HepG2 (cell line): ENCODE measurements around the gene DSG2. TPM values are rescaled to one million over a fixed set of nuclear protein-coding genes. Genes with fewer than 3 reads are reported as not detected.

Experiments
- ATAC-seq: fragments of 200-7000 bp; cut with Tn5 transposase; 3 replicates; pipeline ENCODE4 v1.9.1; 2020; ENCODE audit warnings: mild to moderate bottlenecking, moderate library complexity
- BruUV-seq: library from RNA; stranded (reverse); fragments of 400-500 nt; replicated peaks from 2 replicates; lab custom pipeline; 2021; lab: Mats Ljungman, UMichigan
- CTCF ChIA-PET: fragments of 300-600 bp; formaldehyde crosslinking; extraction: SDS; loops from one replicate; lab custom pipeline; 2021; ENCODE audit warnings: low total read pairs, inconsistent platforms, low intra/inter-chr PET ratio; lab: Yijun Ruan, JAX
- POLR2A ChIA-PET: fragments of 350-600 bp; sonication (Branson Sonifier 250); formaldehyde crosslinking; loops from one replicate; lab custom pipeline; 2020; ENCODE audit warnings: antibody characterized with exemption, inconsistent platforms; lab: Yijun Ruan, JAX
- DNase-seq: peaks from one replicate; pipeline ENCODE4 v3.0.0-alpha.2; 2015; ENCODE audit warnings: low spot score
- FAIRE-seq: peaks from 3 replicates; lab custom pipeline; 2011; peaks lifted over from hg19 to GRCh38; lab: Jason Lieb, UNC
- H2AFZ ChIP-seq: one replicate; pipeline ENCODE4 v1.6.1; 2011; ENCODE audit warnings: low read length, inconsistent platforms
- H3K27ac ChIP-seq: fragments of 300-600 bp; 3 replicates; pipeline ENCODE4 v1.8.0; 2011; ENCODE audit warnings: mixed run types, mild to moderate bottlenecking, mixed read lengths, low read length, inconsistent platforms; ENCODE audit not compliant: insufficient read depth; ENCODE audit errors: extremely low read length
- H3K27me3 ChIP-seq, 2 experiments: fragments of 200-600 bp in 1 of 2; 2 replicates in 1 of 2; 3 replicates in 1 of 2; pipeline versions ENCODE4 v1.6.0 to v1.8.0; 2011; ENCODE audit warnings: low read length in 2 of 2, mild to moderate bottlenecking in 2 of 2, moderate library complexity in 2 of 2, inconsistent platforms in 1 of 2; ENCODE audit not compliant: insufficient read depth in 2 of 2, control insufficient read depth in 1 of 2
- H3K36me3 ChIP-seq, 2 experiments: fragments of 200-600 bp in 1 of 2; replicated peaks in 1 of 2; 2 replicates in 1 of 2; 3 replicates in 1 of 2; pipeline versions ENCODE4 v1.5.1 to v1.8.0; 2011; ENCODE audit warnings: low read length in 2 of 2, inconsistent platforms in 1 of 2; ENCODE audit not compliant: insufficient read depth in 2 of 2, control insufficient read depth in 1 of 2
- H3K4me1 ChIP-seq: 2 replicates; pipeline ENCODE4 v1.5.1; 2012; ENCODE audit warnings: low read length, inconsistent platforms; ENCODE audit not compliant: insufficient read depth
- H3K4me2 ChIP-seq: 2 replicates; pipeline ENCODE4 v1.6.0; 2011; ENCODE audit warnings: low read depth, low read length, inconsistent platforms
- H3K4me3 ChIP-seq, 3 experiments: fragments of 200-600 bp in 1 of 3; sonication (generic), shearing (Covaris generic) in 1 of 3; replicated peaks in 1 of 3; 2 replicates each; pipeline ENCODE4 v1.5.1; 2011 to 2016; ENCODE audit warnings: low read length in 3 of 3, inconsistent platforms in 2 of 3, low read depth in 2 of 3, mild to moderate bottlenecking in 2 of 3, control low read depth in 1 of 3, mixed read lengths in 1 of 3; ENCODE audit not compliant: insufficient read depth in 1 of 3
- H3K79me2 ChIP-seq: one replicate; pipeline ENCODE4 v1.6.1; 2011; ENCODE audit warnings: low read length, inconsistent platforms; ENCODE audit not compliant: insufficient read depth
- H3K9ac ChIP-seq: 2 replicates; pipeline ENCODE4 v1.6.0; 2011; ENCODE audit warnings: mild to moderate bottlenecking, low read depth, low read length, inconsistent platforms; ENCODE audit not compliant: insufficient read depth
- H3K9me3 ChIP-seq: 2 replicates; pipeline ENCODE4 v1.5.1; 2012; ENCODE audit warnings: mild to moderate bottlenecking, low read length
- H4K20me1 ChIP-seq: 2 replicates; pipeline ENCODE4 v1.6.0; 2011; ENCODE audit warnings: inconsistent platforms, mild to moderate bottlenecking, low read length, moderate library complexity; ENCODE audit not compliant: insufficient read depth
- CTCF ChIP-seq: sonication (generic); formaldehyde crosslinking; IDR thresholded peaks from 2 replicates; pipeline ENCODE4 v1.5.0; 2020; ENCODE audit warnings: mild to moderate bottlenecking, missing genetic modification reagents, moderate library complexity
- HMG20B ChIP-seq: conservative IDR thresholded peaks from 2 replicates; pipeline ENCODE4 v1.6.1; 2016; ENCODE audit warnings: missing genetic modification reagents, missing compliant biosample characterization
- MIXL1 ChIP-seq: IDR thresholded peaks from 2 replicates; pipeline ENCODE4 v1.6.1; 2016
- RFX3 ChIP-seq: IDR thresholded peaks from 2 replicates; pipeline ENCODE4 v1.6.1; 2016; ENCODE audit warnings: missing biosample characterization, missing genetic modification reagents
- RXRB ChIP-seq: IDR thresholded peaks from 2 replicates; pipeline ENCODE4 v1.6.1; 2016; ENCODE audit warnings: borderline replicate concordance, missing genetic modification reagents, missing compliant biosample characterization
- SMC3 ChIP-seq: IDR thresholded peaks from 2 replicates; pipeline ENCODE4 v1.6.1; 2011; ENCODE audit warnings: low read length, improper control_type of control experiment
- ZBTB34 ChIP-seq: sonication (generic); formaldehyde crosslinking; IDR thresholded peaks from 2 replicates; pipeline ENCODE4 v1.8.0; 2022; ENCODE audit warnings: mild to moderate bottlenecking, missing genetic modification reagents
- ZNF569 ChIP-seq: sonication (generic); formaldehyde crosslinking; IDR thresholded peaks from 2 replicates; pipeline ENCODE4 v1.5.0; 2020; ENCODE audit warnings: mild to moderate bottlenecking, missing genetic modification reagents, moderate library complexity, borderline replicate concordance
- WGBS: methylation state at CpG from one replicate; pipeline ENCODE4 v1.1.6; 2017; ENCODE audit warnings: low lambda C conversion rate; 5-methylcytosine and 5-hydroxymethylcytosine counted together
- in situ Hi-C: cut with HindIII; loops from 2 replicates; pipeline ENCODE4 v1.10.0; 2017; ENCODE audit warnings: low pct_unique_long_range_greater_than_20kb; ENCODE audit not compliant: extremely low pct_ligation_motif_present
- intact Hi-C: fragments of 100-400 bp; cut with micrococcal nuclease; formaldehyde crosslinking; loops from one replicate; pipeline ENCODE4 v1.10.0; 2022; ENCODE audit not compliant: unreplicated experiment
- polyA plus RNA-seq, 8 experiments: library from polyadenylated mRNA; depleted of rRNA in 3 of 8; stranded (reverse) in 7 of 8; unstranded in 1 of 8; fragments of >200 nt; fragmentation: Illumina TruSeq in 4 of 8; extraction: Trizol in 4 of 8; gene quantifications; 2 replicates each; pipeline versions ENCODE4 v1.2.1 to v1.2.3, GENCODE V29; 2011 to 2016; ENCODE audit warnings: low read depth in 4 of 8, missing spikeins in 1 of 8, mixed read lengths in 1 of 8; ENCODE audit not compliant: insufficient read depth in 1 of 8
- total RNA-seq, 5 experiments: library from RNA; depleted of rRNA; stranded (reverse); fragments of >200 nt; fragmentation: Illumina TruSeq; extraction: Trizol; gene quantifications; 2 replicates each; pipeline ENCODE4 v1.2.3, GENCODE V29; 2016; ENCODE audit warnings: low read depth in 1 of 5
- TF ChIP-seq, protein P1 (sequence below): sonication (generic); formaldehyde crosslinking; IDR thresholded peaks from 2 replicates; pipeline ENCODE4 v1.5.1; 2020; ENCODE audit warnings: missing genetic modification reagents, mild to moderate bottlenecking, borderline replicate concordance

The DSG2 gene
- total and polyA plus RNA-seq, 2 of the 13 experiments (the other 11 are each of a cell fraction or from before 2014, with no cell fraction given) = 23.3 to 66.7 TPM

- TF ChIP-seq, protein P1, sequence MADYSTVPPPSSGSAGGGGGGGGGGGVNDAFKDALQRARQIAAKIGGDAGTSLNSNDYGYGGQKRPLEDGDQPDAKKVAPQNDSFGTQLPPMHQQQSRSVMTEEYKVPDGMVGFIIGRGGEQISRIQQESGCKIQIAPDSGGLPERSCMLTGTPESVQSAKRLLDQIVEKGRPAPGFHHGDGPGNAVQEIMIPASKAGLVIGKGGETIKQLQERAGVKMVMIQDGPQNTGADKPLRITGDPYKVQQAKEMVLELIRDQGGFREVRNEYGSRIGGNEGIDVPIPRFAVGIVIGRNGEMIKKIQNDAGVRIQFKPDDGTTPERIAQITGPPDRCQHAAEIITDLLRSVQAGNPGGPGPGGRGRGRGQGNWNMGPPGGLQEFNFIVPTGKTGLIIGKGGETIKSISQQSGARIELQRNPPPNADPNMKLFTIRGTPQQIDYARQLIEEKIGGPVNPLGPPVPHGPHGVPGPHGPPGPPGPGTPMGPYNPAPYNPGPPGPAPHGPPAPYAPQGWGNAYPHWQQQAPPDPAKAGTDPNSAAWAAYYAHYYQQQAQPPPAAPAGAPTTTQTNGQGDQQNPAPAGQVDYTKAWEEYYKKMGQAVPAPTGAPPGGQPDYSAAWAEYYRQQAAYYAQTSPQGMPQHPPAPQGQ = no peak
- peak; percentile 91 for TF ChIP-seq SMC3
- TF ChIP-seq MIXL1 = peak; percentile 41; the same call in 1 of the 2 replicates
- no peak for TF ChIP-seq HMG20B (CRISPR knock-in tag)
- no peak for TF ChIP-seq ZNF569 (CRISPR knock-in tag)
- no peak for TF ChIP-seq RFX3 (CRISPR knock-in tag)
- TF ChIP-seq RXRB (CRISPR knock-in tag) = peak; percentile 15; the same call in 1 of the 2 replicates
Observed at GRCh38 chr18:31555971-31556747, 58.2 kb downstream of the DSG2 start (continued).

DNA sequence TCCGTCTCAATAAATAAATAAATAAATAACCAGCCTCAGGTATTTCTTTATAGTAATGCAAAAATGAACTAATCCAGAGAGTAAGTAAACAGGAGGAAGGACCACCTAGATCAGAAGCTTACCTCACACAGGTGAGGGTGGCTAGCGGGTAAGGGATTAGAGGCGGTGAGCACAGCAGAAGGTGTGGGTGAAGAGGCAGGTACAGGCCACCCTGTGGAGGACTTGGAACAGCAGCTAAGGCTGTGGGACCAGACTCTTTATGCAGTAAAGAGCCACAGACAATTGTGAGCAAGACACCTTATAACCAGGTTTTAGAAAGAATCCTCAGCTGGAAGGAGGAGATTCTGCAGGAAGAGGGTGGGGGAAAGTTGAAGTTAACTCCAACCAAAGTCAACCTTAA lies 59.5 kb downstream of the DSG2 start:
- H3K36me3 ChIP-seq = no peaks in the 10 kb centered on the region
- H3K79me2 ChIP-seq = no peaks in the 10 kb centered on the region
- BruUV-seq = no TSS peak
- intact Hi-C loops = loop anchor here (2.0 to 10.0 kb wide), 4 partner anchors 35 to 417 kb away; partner anchors contain the start of genes B4GALT6 and TTR
- TF ChIP-seq CTCF (CRISPR knock-in tag) (peak; percentile 18; the same call in 1 of the 2 replicates), ZBTB34 (CRISPR knock-in tag) (no peak)
- 66% methylated on average over 3 of the region's 3 CpGs for WGBS
- FAIRE-seq (no peak), ATAC-seq (peak; percentile 76), DNase-seq (no peak)
- H3K27ac ChIP-seq = no peak overlapping the region
- H3K4me3 ChIP-seq = no peak overlapping the region
- H3K4me2 ChIP-seq = no peak overlapping the region
- H3K9me3 ChIP-seq = no peaks in the 10 kb centered on the region
- no peaks in the 10 kb centered on the region for H3K27me3 ChIP-seq
- CTCF ChIA-PET = interaction anchor here (1.5 kb wide), 1 partner anchor 69 kb away, joined by 4 read pairs; no protein-coding TSS in a partner anchor
- POLR2A ChIA-PET = no interaction called here
- H3K9ac ChIP-seq = no peak overlapping the region
- in situ Hi-C loops = loop anchor here (5.0 to 10.0 kb wide), 4 partner anchors 70 to 417 kb away; no protein-coding TSS in a partner anchor
- H2AFZ ChIP-seq = no peak overlapping the region
- H4K20me1 ChIP-seq = no peaks in the 10 kb centered on the region
- H3K4me1 ChIP-seq = peaks cover 47% of the 10 kb centered on the region
